ENCODE measurements around the gene RALGPS1.

DNA sequence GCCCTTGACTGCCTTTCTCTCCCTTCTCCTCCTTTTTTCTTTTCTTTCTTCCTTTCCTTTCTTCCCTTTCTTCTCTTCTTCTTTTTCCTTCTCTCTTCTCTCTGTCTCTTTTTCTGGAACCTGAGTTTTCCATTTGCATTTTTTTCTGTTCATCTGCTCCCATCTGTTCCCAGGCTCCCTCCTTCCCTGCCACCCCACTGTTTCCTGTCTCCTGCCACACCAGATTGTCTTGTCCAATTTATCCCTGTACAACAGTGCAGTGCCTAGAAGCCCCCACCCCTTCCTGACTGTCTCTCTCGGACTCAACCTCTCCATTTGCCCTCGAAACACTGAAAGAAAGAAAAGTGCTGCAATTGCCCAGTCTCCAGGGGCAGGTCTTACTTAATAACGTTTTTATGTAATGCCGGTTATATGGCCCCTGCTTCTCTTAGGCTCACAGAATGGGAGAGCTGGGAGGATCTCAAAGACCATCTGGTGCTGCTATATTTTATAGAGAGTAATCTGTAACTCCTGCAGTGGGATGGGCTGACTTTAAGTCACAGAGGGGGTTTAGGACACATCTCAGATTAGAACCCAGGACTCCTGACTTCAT, 101.4 kb downstream of the RALGPS1 start:
- TF ChIP-seq, protein P1, sequence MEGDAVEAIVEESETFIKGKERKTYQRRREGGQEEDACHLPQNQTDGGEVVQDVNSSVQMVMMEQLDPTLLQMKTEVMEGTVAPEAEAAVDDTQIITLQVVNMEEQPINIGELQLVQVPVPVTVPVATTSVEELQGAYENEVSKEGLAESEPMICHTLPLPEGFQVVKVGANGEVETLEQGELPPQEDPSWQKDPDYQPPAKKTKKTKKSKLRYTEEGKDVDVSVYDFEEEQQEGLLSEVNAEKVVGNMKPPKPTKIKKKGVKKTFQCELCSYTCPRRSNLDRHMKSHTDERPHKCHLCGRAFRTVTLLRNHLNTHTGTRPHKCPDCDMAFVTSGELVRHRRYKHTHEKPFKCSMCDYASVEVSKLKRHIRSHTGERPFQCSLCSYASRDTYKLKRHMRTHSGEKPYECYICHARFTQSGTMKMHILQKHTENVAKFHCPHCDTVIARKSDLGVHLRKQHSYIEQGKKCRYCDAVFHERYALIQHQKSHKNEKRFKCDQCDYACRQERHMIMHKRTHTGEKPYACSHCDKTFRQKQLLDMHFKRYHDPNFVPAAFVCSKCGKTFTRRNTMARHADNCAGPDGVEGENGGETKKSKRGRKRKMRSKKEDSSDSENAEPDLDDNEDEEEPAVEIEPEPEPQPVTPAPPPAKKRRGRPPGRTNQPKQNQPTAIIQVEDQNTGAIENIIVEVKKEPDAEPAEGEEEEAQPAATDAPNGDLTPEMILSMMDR (IDR thresholded peaks at IDR 0.05; ENCODE audit: low read depth, low read length, poor library complexity, severe bottlenecking): no peak
- TF ChIP-seq EZH2phosphoT487 (IDR thresholded peaks at IDR 0.05; ENCODE audit: borderline replicate concordance, low read length): no peak

All from DOHH2 (cell line).